ENCODE measurements around the gene IFT122.

DNA sequence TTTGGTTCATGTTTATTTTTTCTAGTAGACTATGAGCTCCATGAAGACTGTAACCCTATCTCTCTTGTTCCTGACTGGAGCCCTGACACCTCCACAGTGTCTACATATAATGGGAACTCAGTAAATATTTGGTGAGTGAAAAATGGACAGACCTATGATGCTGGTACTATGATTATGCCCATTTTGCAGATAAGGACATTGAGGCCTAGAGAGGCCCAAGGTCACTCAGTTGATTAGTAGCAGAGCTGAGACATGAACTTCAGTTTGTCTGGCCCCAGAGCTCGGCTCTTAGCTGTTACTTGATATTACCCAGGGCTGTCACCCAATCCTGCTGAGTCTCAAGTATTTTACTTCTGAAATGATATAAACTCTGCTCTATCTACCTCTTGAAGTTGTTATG, 17.1 kb upstream of the IFT122 start:
- TF ChIP-seq, protein P1, sequence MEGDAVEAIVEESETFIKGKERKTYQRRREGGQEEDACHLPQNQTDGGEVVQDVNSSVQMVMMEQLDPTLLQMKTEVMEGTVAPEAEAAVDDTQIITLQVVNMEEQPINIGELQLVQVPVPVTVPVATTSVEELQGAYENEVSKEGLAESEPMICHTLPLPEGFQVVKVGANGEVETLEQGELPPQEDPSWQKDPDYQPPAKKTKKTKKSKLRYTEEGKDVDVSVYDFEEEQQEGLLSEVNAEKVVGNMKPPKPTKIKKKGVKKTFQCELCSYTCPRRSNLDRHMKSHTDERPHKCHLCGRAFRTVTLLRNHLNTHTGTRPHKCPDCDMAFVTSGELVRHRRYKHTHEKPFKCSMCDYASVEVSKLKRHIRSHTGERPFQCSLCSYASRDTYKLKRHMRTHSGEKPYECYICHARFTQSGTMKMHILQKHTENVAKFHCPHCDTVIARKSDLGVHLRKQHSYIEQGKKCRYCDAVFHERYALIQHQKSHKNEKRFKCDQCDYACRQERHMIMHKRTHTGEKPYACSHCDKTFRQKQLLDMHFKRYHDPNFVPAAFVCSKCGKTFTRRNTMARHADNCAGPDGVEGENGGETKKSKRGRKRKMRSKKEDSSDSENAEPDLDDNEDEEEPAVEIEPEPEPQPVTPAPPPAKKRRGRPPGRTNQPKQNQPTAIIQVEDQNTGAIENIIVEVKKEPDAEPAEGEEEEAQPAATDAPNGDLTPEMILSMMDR (IDR thresholded peaks at IDR 0.05) = no peak
- TF ChIP-seq POLR2A (IDR thresholded peaks at IDR 0.05) = no peak
